ENCODE results near the gene SEMA5A.

Gene SEMA5A

GRCh38 chr5:9091896-9092662 lies 453.8 kb downstream of the SEMA5A start:
- no peak for DNase-seq

GRCh38 chr5:9090381-9091026 lies 455.4 kb downstream of the SEMA5A start:
- DNase-seq = no peak

DNA sequence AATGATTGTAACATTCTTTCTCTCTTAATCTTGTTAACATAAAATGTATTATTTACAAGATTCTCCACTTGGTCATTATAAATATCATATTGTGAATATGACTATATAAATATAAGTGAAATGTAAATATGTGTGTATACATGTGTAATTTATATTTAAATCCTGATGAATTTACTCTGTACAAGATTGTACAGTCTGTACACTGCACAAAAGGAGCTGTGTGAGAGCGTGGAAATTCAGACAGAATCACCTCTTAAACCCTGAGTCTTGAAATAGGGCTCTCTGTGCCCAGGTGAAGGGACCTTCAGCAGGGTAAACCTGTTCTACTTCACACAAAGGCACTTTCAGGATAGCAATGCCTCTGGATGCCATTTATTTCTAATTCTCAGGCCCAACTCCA lies 456.0 kb downstream of the SEMA5A start:
- DNase-seq = no peak

DNA sequence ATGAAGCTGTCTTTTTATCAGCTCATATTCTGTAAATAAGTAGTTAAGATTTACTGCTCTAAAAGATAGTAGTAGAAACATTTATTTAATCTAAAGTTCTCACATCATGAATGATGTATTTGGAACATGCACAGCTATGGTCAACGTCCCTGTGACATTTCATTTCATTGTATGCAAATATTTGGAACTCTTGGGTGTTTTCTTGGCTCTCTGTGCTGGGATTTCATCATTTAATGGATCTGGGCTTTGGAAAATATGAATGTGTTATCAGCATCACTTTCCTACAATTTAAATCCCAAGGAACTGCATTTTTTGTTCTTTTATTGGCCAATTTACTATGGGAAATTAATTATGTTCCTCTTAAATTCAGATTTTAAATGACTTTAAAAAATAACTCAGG lies 462.9 kb downstream of the SEMA5A start:
- no peak for DNase-seq

DNA sequence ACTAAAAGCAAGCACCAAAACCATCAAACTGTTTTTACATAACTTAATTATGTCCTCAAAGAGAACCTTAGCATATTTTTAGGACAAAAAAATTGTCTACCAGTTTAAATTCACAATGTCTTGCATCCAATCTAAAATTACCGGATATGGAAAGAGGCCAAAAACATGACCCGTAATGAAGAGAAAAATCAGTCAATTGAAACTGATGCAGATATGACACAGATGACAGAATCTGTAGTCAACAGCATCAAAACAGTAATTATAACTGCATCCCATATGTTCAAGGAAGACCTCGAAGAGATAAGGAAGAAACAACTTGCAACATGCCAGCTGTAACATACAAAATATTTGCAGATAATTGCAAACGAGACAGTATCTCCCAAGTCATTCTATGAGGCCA lies 473.2 kb downstream of the SEMA5A start:
- DNase-seq = no peak

GRCh38 chr5:9071524-9071923 lies 474.4 kb downstream of the SEMA5A start:
- no peak for DNase-seq

- no peak for DNase-seq
Measured at GRCh38 chr5:9071074-9071473, 474.8 kb downstream of the SEMA5A start.

DNA sequence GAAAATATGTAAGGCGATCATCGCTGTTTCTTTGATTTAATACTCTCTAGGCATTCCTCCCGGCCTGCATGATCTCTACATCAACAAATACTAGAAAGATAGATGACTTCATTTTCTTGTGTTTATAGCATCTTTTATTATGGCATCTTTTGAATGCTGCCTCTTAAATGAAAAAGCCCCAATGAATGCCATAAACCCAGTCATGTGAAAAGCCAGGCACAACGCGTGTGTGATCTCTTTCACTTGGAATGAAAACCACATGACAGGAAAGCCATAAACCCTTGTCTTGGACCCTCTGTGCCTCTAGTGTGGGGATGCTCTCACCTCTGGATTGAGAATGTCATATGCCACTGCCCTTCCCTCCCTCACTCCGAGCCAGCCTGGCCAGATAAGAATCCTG lies 476.2 kb downstream of the SEMA5A start:
- no peak for DNase-seq

GRCh38 chr5:9067154-9067553 lies 478.7 kb downstream of the SEMA5A start:
- no peak for DNase-seq

GRCh38 chr5:9066349-9066748 lies 479.5 kb downstream of the SEMA5A start:
- DNase-seq = no peak

DNA sequence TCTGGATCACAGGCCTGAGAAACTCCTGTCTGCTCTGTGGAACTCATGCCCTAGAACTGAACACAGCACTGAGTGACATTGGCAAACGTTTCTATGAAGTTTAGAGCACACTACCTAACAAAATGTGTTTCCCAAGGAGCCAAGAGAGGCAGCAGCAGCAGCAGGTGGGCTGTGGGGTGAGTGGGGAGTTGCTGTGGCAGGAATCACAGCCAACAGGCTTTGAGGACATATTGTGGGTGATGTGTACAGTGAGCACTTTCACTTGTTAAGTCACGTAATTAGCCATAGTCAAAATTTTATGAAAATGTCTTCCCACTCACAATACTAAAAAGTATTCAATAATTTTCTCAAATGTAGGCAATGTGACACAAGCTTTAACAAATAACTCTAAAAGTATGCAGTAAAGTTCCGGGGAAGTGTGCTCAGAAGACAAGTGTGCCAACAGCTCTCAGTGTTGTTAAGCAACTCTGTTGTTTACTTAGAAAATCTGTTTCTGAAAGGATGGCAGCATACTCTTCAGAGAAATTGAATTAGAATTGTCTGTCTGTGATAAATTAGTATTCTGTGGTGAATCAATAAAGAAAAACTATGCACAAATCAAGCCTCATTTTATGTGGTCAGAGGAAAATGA lies 482.1 kb downstream of the SEMA5A start:
- DNase-seq = no peak

- no peak for DNase-seq
Measured at GRCh38 chr5:9062873-9063272, 483.0 kb downstream of the SEMA5A start.

DNA sequence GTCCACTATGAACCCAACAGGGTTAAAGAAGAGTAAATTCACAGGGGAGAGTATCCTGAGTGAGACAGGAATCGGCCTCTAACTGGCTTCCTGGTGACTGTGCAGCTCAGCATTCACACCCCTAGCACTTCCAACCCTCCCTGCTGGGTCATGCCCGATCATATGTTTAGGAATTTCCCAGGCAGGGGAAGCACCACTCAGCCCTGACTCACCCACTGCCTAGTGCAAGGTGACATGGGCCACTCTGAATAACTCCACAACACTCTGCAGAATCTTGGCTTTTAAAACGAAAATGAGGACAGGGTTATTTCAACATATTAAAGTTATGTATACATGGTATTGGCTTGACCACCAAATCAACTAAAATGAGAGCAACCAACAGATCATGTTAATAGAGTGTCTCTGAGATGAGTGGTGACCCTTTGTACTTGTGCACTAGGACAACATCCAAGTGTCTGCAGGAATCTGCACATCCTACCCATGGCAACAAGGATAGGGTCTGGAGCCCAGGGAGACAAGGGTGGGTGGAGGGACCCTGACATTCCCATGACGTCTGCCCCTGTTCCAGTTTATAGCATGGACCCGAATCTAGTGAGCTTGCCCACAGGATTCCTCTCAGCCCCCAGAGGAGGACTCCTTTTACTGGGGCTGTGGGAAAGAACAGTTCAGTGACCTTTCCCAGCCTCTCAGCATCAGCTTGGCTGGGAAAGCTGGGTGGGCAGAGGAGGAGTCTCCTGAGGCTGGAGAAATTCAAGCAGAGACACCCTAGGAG lies 485.8 kb downstream of the SEMA5A start:
- DNase-seq = no peak

- DNase-seq = no peak
Measured at GRCh38 chr5:9058666-9059065, 487.2 kb downstream of the SEMA5A start.

DNA sequence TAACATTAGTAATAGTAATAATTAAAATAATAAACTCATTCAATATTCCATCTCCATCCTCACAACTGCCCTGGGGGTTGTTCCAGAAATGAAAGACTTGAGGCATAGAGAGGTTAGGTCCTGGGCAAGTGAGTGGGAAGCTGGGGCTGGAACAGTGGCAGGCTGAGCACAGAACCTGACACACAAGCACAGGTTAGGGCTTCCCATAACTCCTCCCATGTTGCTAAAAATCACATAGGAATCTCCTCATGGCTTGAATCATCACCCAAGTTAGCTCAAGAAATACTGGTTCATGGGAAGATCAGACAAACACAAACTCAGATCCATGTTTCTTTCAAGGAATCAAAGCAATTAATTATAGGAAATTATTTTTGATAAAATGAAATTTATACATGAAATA lies 487.7 kb downstream of the SEMA5A start:
- DNase-seq = no peak

DNA sequence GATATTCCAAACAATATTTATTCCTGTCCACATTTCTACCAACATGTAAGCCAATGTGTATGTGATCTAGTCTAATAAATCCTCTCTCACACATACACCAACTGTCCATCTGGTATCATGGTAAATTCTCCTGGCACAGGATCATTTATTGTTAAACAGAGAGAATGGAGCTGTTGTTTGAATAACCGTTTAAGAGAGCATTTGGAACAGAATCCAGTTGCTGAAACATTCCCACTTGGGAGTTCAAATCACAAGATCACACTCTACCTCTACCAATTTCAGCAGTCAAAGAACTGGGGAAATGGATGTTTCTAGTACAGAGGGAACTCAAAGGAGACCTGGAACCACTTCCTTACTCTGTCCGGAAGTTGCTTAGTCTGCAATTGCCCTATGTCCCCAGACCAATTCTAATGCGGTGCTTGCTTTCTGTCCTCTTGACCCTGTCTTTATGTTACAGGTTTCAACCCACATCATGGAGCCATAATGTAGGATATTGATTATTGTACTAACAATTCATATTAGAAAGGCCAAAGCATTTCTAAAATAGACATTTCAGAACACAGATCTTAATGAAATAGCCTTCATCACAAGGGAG lies 488.4 kb downstream of the SEMA5A start:
- DNase-seq = no peak

GRCh38 chr5:9056046-9056445 lies 489.8 kb downstream of the SEMA5A start:
- DNase-seq = no peak

- no peak for DNase-seq
Measured at GRCh38 chr5:9054821-9055589, 490.9 kb downstream of the SEMA5A start.

- DNase-seq = no peak
Measured at GRCh38 chr5:9054322-9054721, 491.6 kb downstream of the SEMA5A start.

DNA sequence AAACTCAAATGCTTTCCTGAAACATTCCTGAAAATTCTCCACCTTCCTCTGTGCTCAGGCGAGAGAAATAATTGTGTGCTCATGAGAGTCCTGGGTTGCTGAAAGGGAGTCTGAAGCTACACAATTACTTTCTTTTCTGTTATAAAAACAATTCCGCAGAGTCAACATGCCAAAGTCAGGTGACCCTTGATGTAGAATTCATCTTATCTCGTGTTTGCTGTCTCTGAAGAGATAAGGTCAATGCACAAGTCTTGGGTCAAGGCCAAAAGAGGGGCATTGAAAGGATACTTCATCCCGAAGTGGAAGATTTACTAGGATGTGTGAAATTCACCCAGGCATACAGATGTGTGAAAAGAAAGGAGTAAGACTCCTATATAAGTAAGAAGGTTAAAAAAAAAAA lies 493.5 kb downstream of the SEMA5A start:
- no peak for DNase-seq

DNA sequence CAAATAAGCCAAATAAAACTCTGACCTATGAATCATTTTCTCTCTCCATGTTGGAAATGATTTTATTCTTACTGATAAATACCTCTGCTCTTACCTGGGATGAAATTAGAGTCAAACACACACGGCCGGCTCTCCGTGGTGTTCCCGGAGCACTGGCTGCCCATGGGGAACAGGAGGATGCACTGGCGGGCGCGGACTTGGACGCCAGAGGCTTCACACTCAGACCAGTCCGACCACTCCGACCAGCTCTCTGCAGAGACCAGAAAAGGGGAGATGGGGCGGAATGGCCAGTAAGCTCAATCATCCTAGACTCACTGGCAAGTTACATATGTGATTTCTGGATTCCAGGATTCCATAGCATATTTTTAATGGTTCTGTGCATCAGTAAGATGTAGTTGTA lies 494.1 kb downstream of the SEMA5A start:
- no peak for DNase-seq

DNA sequence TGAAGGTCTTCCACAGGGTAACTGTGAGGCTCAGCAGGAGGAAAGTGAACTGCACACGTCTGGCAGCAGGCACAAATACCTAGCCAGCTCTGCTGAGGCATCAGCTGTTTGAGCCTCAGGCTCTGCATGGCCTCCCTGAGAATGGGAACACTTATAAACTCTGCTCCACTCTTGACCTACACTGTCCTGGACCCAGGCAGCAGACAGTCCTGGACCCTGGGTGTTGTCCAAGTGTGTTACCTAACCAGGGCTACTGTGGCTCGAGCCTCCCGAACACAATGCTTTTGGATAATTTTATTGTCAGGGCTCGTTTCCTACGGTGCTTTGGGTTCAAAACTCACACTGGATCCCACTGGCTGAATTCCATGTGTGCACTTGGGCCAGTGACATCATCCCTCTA lies 497.9 kb downstream of the SEMA5A start:
- no peak for DNase-seq

Data from effector CD8-positive, alpha-beta T cell (primary cell).